ENCODE measurements around the gene RHOH. TPM values are rescaled to one million over a fixed set of nuclear protein-coding genes. Genes with fewer than 3 reads are reported as not detected.

Gene RHOH
- total RNA-seq, 2 experiments from 2014 or later = 74.7 to 83.6 TPM

DNA sequence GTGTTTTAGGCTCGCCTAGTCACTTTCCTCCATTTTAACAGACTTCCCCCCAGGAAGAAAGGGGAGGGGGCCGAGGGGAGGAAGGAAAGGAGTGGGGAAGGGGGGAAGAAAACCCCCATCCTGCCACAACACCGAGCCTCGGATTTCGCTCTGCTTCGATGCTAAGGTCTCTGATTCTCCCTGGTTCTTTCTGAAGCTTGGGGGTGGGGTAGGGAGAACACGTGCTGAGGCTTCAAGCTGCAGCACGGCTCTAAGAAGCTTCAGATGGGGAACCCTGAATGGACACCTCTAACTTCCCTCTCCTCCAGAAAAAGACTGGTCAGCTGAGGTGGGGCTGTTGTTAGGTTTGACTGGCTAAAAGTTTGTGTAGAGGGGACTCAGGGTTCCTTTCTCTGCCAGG is 61.8 kb downstream of the RHOH start:
- peak overlapping the region; percentile 16 for H3K4me3 Mint-ChIP-seq
- intact Hi-C loops (cut with DNase I, micrococcal nuclease) = loop anchor here in 1 of 2 experiments (1.0 kb wide), 1 partner anchor 11 kb away; no protein-coding TSS in a partner anchor
- ChIA-PET POLR2A (interaction anchor here (0.5 to 0.6 kb wide), 3 partner anchors 16 to 109 kb away, joined by 3 read pairs; no protein-coding TSS in a partner anchor), CTCF (interaction anchor here (1.0 to 1.4 kb wide), 6 partner anchors 9 to 67 kb away, joined by 3 to 4 read pairs (median 4); no protein-coding TSS in a partner anchor)
- no peaks in the 10 kb centered on the region for H3K36me3 Mint-ChIP-seq (ENCODE audit: low read depth)
- ATAC-seq (no peak), DNase-seq (no peak)
- H3K4me1 Mint-ChIP-seq = peaks cover 71% of the 10 kb centered on the region
- H3K27me3 Mint-ChIP-seq = no peaks in the 10 kb centered on the region
- H3K27ac Mint-ChIP-seq = peak overlapping the region; percentile 84
- H3K9me3 Mint-ChIP-seq (ENCODE audit: low read depth) = no peaks in the 10 kb centered on the region

- ATAC-seq (no peak), DNase-seq (no peak)
- POLR2A ChIA-PET = no interaction called here
- Mint-ChIP-seq H3K27ac (peak overlapping the region; percentile 29), H3K4me3 (no peak overlapping the region), H3K9me3 (ENCODE audit: low read depth) (no peaks in the 10 kb centered on the region), H3K27me3 (no peaks in the 10 kb centered on the region), H3K36me3 (ENCODE audit: low read depth) (no peaks in the 10 kb centered on the region), H3K4me1 (peaks cover 69% of the 10 kb centered on the region)
- intact Hi-C loops (cut with DNase I, micrococcal nuclease) = no loop called here
- CTCF ChIA-PET = interaction anchor here (0.8 to 1.5 kb wide), 2 partner anchors 13 to 56 kb away, joined by 3 read pairs; no protein-coding TSS in a partner anchor
These were observed 64.6 kb downstream of the RHOH start for GRCh38 chr4:40261231-40262076.

DNA sequence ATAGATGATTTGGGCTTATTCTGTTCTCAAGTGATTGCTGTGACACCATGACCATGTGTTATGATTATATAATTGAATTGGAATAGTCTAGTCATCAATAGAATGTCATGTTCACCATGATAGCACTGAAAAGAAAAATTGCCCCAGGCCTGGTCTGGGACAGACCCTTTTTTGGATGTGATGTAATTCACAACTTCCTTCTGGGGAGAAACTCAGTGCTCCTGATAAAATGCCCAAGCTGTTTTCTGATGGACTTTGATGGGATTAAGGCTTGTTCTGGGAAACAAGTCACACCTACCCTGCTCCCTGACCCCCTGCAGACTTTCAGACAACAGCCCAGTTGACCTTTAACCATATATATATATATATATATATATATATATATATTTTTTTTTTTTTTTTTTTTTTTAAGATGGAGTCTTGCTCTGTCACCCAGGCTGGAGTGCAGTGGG is 65.3 kb downstream of the RHOH start:
- Mint-ChIP-seq H3K4me1 (peaks cover 67% of the 10 kb centered on the region), H3K4me3 (no peak overlapping the region), H3K27me3 (no peaks in the 10 kb centered on the region), H3K27ac (peak overlapping the region; percentile 29), H3K36me3 (ENCODE audit: low read depth) (no peaks in the 10 kb centered on the region), H3K9me3 (ENCODE audit: low read depth) (no peaks in the 10 kb centered on the region)
- CTCF ChIA-PET = interaction anchor here (0.8 to 1.5 kb wide), 2 partner anchors 13 to 55 kb away, joined by 3 read pairs; no protein-coding TSS in a partner anchor
- POLR2A ChIA-PET = no interaction called here
- intact Hi-C loops (cut with DNase I, micrococcal nuclease) = no loop called here
- DNase-seq (no peak), ATAC-seq (peak; percentile 24)

GRCh38 chr4:40262861-40263260 is 66.0 kb downstream of the RHOH start:
- H3K27me3 Mint-ChIP-seq = no peaks in the 10 kb centered on the region
- CTCF ChIA-PET = no interaction called here
- H3K27ac Mint-ChIP-seq = no peak overlapping the region
- ATAC-seq = no peak
- DNase-seq = no peak
- peaks cover 67% of the 10 kb centered on the region for H3K4me1 Mint-ChIP-seq
- H3K4me3 Mint-ChIP-seq = no peak overlapping the region
- intact Hi-C loops (cut with DNase I, micrococcal nuclease) = no loop called here
- POLR2A ChIA-PET = no interaction called here
- H3K36me3 Mint-ChIP-seq (ENCODE audit: low read depth) = no peaks in the 10 kb centered on the region
- no peaks in the 10 kb centered on the region for H3K9me3 Mint-ChIP-seq (ENCODE audit: low read depth)

DNA sequence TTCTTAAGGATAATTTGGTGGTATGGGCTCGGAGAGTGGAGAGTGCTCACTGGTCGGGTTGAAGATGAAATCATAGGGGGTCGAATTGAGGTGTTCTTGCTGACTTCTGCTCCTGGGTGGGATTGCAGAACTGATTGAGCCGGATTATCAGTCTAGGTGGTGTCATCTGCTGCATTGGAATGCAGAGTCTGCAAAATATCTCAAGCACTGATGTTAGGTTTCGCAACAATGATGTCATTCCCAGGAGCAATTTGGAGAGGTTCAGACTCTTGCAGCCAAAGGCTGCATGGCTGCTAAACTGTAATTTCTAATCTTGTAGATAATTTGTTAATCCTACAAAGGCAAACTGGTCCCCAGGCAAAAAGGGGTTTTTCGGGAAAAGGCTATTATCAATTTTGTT is 67.7 kb downstream of the RHOH start:
- Mint-ChIP-seq H3K4me3 (peak overlapping the region; percentile 65), H3K9me3 (ENCODE audit: low read depth) (no peaks in the 10 kb centered on the region), H3K27me3 (no peaks in the 10 kb centered on the region), H3K4me1 (peaks cover 57% of the 10 kb centered on the region), H3K36me3 (ENCODE audit: low read depth) (no peaks in the 10 kb centered on the region), H3K27ac (peak overlapping the region; percentile 96)
- ChIA-PET CTCF (interaction anchor here (0.6 kb wide), 1 partner anchor 11 kb away, joined by 4 read pairs; no protein-coding TSS in a partner anchor), POLR2A (no interaction called here)
- DNase-seq = no peak
- no peak for ATAC-seq
- intact Hi-C loops (cut with DNase I, micrococcal nuclease) = no loop called here

- Mint-ChIP-seq H3K27me3 (no peaks in the 10 kb centered on the region), H3K36me3 (ENCODE audit: low read depth) (no peaks in the 10 kb centered on the region), H3K4me3 (peak overlapping the region; percentile 65), H3K9me3 (ENCODE audit: low read depth) (no peaks in the 10 kb centered on the region), H3K27ac (peak overlapping the region; percentile 96), H3K4me1 (peaks cover 53% of the 10 kb centered on the region)
- peak; percentile 62 for DNase-seq
- CTCF ChIA-PET = interaction anchor here (0.8 to 2.1 kb wide), 2 partner anchors 10 to 101 kb away, joined by 5 to 7 read pairs; no protein-coding TSS in a partner anchor
- POLR2A ChIA-PET = interaction anchor here (0.6 kb wide), 3 partner anchors 13 to 116 kb away, joined by 4 to 5 read pairs (median 4); no protein-coding TSS in a partner anchor
- peak; percentile 74 for ATAC-seq
- intact Hi-C loops (cut with DNase I, micrococcal nuclease) = no loop called here
These were observed 68.4 kb downstream of the RHOH start for GRCh38 chr4:40264995-40265909.

DNA sequence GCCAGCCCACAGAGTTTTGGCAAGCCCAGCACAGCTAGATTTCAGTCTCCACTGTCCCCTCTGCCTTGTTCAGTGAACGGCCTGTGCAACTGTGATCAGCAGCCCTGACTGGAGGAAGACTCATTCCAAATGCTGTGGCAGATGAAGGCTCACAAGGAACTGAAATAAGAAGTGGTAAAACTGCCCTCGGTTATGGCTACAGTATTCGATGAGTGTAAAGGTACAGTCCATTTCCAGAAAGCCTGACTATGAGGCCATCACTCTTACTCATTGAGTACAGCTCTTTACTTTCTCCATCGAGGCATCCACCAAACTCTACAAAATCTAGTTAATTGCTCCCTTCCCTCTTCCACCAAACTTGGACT is 69.1 kb downstream of the RHOH start:
- Mint-ChIP-seq H3K27me3 (no peaks in the 10 kb centered on the region), H3K27ac (peak overlapping the region; percentile 96), H3K9me3 (ENCODE audit: low read depth) (no peaks in the 10 kb centered on the region), H3K4me1 (peaks cover 52% of the 10 kb centered on the region), H3K36me3 (ENCODE audit: low read depth) (no peaks in the 10 kb centered on the region), H3K4me3 (peak overlapping the region; percentile 65)
- POLR2A ChIA-PET = interaction anchor here (0.6 kb wide), 2 partner anchors 13 to 116 kb away, joined by 4 to 5 read pairs; no protein-coding TSS in a partner anchor
- DNase-seq (no peak), ATAC-seq (no peak)
- intact Hi-C loops (cut with DNase I, micrococcal nuclease) = loop anchor here in 1 of 2 experiments (2.0 kb wide), 1 partner anchor 15 kb away; no protein-coding TSS in a partner anchor
- CTCF ChIA-PET = interaction anchor here (2.1 kb wide), 1 partner anchor 10 kb away, joined by 7 read pairs; no protein-coding TSS in a partner anchor

- ChIA-PET CTCF (interaction anchor here (0.5 to 1.5 kb wide), 5 partner anchors 15 to 56 kb away, joined by 3 to 5 read pairs (median 3); no protein-coding TSS in a partner anchor), POLR2A (interaction anchor here (0.7 to 1.0 kb wide), 2 partner anchors 8 to 31 kb away, joined by 3 read pairs; no protein-coding TSS in a partner anchor)
- Mint-ChIP-seq H3K36me3 (ENCODE audit: low read depth) (no peaks in the 10 kb centered on the region), H3K9me3 (ENCODE audit: low read depth) (no peaks in the 10 kb centered on the region), H3K4me1 (peaks cover 45% of the 10 kb centered on the region), H3K27me3 (no peaks in the 10 kb centered on the region), H3K27ac (no peak overlapping the region), H3K4me3 (no peak overlapping the region)
- DNase-seq = no peak
- ATAC-seq = no peak
- intact Hi-C loops (cut with DNase I, micrococcal nuclease) = no loop called here
These were observed 72.3 kb downstream of the RHOH start for GRCh38 chr4:40269133-40269532.

- intact Hi-C loops (cut with DNase I, micrococcal nuclease) = no loop called here
- H3K27me3 Mint-ChIP-seq = no peaks in the 10 kb centered on the region
- H3K4me1 Mint-ChIP-seq = peaks cover 41% of the 10 kb centered on the region
- H3K27ac Mint-ChIP-seq = no peak overlapping the region
- H3K4me3 Mint-ChIP-seq = no peak overlapping the region
- DNase-seq = no peak
- H3K36me3 Mint-ChIP-seq (ENCODE audit: low read depth) = no peaks in the 10 kb centered on the region
- POLR2A ChIA-PET = no interaction called here
- ATAC-seq = no peak
- CTCF ChIA-PET = interaction anchor here (1.0 kb wide), 1 partner anchor 28 kb away, joined by 3 read pairs; no protein-coding TSS in a partner anchor
- no peaks in the 10 kb centered on the region for H3K9me3 Mint-ChIP-seq (ENCODE audit: low read depth)
These were observed 73.8 kb downstream of the RHOH start for GRCh38 chr4:40270609-40271008.

DNA sequence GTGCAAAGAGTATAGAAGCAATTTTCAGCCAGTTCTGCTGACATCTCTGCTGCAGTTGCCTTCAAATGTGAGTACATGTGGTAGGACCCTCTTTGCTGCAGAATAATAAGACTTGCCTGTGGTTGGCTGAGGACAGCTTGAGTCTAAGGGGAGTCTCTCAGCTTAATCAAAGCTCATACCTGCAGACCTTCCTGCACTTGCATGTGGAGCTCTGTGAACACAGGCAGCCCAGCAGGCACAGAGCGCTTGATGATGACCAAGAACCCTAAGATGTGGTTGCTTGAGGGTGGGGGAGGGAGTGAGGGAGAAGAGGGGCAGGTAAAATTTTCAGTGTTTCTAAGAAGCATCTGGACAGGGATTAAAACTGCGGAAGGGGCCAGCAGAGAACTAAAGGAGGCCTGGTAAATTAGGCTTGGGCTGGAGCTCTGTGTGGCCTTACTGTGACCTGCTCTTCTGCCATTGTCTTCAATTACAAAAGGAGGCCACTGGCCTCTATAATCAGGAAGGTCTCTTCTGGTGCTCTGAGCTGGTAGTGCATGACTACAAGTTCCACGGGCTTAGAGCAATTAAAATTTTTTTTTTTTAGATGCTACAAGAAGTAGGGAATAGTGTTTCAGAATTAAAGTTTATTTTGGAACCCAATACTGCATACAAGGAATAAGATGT is 78.4 kb downstream of the RHOH start:
- H3K9me3 Mint-ChIP-seq (ENCODE audit: low read depth) = no peaks in the 10 kb centered on the region
- DNase-seq (no peak), ATAC-seq (no peak)
- peaks cover 30% of the 10 kb centered on the region for H3K4me1 Mint-ChIP-seq
- no peaks in the 10 kb centered on the region for H3K27me3 Mint-ChIP-seq
- H3K36me3 Mint-ChIP-seq (ENCODE audit: low read depth) = no peaks in the 10 kb centered on the region
- no peak overlapping the region for H3K27ac Mint-ChIP-seq
- H3K4me3 Mint-ChIP-seq = no peak overlapping the region
- ChIA-PET POLR2A (interaction anchor here (0.5 to 0.7 kb wide), 3 partner anchors 18 to 49 kb away, joined by 3 to 7 read pairs (median 5); no protein-coding TSS in a partner anchor), CTCF (interaction anchor here (0.6 to 2.2 kb wide), 11 partner anchors 8 to 581 kb away, joined by 3 to 9 read pairs (median 4); no protein-coding TSS in a partner anchor)
- intact Hi-C loops (cut with DNase I, micrococcal nuclease) = no loop called here

Measured in activated CD4-positive, alpha-beta T cell treated with anti-CD3 and anti-CD28 coated beads for 36 hours (primary cell).